Measurements from ENCODE around the gene SORCS3.

SORCS3 gene

DNA sequence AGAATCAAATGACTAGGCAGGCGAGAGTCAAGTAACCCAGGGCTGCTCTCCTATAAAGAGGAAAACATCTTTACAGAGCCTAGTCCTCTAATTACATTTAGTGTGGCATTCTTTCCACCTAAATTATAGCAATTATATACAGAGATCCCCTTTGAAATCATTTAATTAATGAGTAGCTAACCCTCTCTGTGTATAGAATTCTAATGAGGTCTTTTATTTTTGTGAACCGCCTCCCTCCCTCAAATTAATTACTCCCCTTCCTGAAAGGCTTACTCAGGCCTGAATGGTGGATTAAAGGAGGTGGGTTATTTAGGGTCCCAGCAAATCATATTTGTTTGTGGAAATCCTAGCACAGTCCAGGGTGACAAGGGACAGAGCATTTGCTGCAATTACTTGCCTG, 551.8 kb downstream of the SORCS3 start:
- FAIRE-seq = no peak

DNA sequence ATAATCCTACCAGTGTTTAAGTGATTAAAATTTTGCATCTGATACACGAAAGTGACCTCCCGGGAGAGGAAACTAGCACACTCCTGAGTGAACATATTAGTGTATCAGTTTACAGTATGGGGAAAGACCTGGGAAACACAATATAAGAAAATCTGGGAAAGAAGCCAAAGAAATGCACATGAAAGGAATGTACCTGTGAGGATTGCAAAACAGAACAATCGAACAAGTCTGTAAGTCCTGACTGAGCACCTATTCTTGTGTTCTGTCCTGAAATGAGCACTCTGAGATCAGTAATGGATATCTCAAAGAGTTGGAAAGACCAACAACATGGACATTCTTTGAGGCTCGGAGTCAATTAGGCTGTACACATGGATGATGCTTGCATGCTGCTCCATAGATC, 554.7 kb downstream of the SORCS3 start:
- FAIRE-seq = no peak

DNA sequence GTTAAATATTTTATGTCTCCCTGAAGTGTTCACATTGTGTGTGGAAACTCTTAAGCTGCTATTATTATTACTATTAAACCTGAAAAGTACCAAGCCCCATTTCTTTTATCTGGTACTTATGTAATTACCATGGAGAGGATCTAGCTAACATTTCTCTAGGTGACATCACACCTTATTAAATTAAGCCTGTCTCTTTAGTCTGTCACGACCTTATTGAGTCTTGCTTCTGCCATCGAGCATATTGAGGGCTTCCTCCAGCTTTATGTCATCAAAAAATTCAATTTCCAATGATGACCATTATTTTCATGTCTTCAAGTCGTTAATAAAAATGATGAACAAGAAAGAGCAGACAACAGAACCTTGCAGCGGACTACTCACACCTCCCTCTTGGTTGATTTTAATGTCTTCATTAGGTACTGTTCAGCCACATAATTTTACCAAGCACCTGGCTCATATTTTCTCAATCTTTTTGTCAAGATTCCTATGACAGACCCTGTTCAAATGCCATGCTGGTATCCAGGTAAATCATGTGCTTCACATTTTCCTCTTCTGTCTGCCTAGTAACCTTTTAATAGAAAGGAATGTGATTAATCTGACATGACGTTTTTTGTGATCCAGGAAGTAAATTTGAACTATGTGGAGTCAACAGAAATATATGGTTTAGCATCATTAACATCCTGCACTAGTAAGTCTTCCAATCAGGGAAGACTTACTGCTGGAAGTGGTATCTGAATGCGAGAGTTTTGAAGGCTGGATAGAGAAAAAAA, 556.7 kb downstream of the SORCS3 start:
- no peak for FAIRE-seq

DNA sequence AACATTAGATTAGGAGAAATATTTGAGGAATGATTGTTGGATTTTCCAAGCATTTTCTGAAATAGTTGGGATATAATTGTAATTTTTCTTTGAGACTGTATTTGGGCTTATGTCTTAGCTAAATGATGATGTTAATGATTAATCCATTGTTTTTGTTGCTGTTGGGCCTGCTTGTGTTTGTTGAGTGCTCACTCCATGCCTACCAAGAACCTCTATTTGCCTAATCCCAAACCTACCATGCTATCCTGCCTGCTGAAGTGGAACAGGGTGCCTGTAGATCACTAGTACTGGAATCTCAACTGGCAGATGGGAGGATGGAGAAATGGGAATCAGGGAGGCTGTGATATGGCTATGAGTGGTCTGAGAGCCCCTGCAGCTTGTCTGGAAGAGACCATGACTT, 565.5 kb downstream of the SORCS3 start:
- FAIRE-seq = no peak

DNA sequence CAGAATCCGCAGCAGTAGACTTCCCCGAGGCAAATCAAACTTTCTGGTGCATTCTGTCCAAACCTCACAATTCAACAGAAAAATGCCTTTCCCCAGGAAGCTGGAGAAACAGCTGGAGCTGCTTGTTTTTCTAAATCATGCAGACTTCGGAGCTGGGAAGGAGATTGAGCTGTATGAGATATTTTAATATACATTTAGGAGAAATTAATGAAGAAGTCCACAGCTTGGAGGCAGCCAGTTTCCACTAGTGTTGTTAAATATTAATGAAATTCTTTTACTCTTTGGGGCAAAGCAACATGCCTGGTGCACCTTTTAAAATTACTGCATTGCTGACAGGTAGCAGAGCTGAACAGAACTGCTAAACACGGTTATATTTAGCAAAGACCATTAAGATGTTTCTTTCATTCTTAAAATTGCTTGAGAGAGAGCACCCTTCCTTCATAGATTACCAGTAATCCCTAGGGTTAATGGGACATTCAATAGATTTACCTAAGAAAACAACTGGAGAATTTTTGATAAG, 566.4 kb downstream of the SORCS3 start:
- FAIRE-seq = no peak

DNA sequence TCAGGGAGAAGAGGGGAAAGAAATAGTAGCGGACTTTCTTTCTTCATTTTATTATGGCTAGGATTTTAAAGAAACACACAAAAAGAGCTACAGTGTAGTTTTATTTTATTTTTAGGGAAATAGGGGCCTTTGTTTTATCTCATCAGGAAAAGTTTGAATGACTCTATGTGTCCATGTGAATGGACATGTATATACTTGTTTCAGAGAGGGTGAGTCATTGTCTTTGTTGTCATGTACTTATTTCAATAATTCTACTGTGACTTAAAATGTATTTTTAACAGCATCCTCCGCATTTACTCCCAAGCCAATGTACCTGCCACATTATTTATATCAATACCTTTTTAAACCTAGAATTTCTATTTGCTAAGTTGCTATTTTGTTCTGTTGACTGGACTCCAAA, 569.5 kb downstream of the SORCS3 start:
- FAIRE-seq = no peak

DNA sequence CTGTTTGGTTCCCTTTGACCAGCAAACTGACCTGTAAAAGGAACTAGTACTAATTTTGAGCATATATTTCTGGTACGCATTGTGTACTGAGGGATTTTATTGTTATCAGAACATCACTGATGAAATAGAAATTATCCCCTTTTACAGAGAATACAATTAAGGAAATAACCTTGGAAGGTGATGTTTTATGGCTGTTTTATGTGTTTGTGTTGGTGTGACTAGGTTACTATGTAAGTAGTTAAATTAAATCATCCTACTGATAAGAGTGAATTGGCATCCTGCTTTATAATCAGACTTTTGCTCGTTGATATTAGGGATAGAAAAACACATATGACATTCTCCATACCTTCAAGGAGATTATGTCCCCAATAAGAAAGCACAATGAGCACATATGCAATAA, 596.6 kb downstream of the SORCS3 start:
- FAIRE-seq = no peak

DNA sequence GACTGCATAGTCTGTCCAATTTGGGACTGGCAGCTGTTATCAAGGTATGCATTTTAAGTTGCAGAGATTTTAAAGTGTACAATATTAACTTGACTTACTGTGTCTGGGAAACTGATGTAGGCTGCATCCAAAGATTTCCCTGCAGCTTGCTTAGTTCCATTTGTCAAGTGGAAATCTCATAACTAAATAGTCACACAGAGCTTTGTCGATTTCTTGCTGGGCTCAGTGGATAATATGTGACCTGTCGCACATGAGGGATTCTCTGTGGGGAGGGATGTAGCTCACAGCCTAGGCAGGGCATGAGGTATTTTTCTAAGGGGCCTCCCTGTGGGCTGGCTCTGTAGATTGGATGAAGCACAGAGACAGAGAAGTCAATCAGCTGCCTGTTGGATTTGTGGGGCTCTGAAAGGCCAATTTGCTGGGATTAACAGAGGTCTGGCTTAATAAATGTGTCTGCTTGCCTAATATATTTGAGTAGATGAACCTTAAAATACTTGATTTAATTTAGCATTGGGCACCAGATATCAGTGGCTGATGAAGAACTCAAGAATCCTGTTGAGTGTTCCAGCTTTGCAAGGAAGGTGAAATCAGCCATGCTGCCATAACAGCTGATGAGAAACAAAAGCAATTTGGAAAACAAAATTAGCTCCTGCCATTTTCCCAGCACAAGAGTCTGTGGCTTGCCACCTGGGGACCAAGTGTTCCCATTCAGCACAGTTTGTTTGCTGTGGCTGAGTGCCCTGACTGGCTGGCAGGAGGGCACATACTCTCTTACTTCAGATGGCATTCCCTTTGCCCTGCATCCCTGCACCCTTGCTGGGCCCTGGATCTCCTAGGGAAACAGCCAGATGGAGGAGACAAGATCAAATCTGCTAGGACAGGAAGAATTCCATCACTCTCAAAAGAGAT, 598.5 kb downstream of the SORCS3 start:
- no peak for FAIRE-seq

DNA sequence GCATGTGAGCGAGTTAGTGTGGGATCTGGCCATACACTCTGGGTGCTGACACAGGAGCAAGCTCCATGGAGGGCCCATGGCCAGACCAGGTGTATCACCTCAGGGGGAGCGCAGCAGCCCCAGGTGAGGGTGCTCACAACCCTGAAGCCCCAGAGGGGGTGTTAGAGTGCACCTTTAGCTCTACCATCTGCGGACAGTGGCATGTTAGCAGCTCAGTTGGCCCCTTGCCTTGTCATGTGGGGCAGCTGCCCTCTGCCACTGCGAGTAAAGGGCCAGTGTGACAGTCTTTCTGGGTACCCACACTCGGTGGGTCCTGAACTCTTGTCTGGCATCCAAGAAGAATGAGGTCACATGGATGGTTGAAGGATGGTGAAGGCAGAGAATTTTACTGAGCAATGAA, 600.2 kb downstream of the SORCS3 start:
- no peak for FAIRE-seq

DNA sequence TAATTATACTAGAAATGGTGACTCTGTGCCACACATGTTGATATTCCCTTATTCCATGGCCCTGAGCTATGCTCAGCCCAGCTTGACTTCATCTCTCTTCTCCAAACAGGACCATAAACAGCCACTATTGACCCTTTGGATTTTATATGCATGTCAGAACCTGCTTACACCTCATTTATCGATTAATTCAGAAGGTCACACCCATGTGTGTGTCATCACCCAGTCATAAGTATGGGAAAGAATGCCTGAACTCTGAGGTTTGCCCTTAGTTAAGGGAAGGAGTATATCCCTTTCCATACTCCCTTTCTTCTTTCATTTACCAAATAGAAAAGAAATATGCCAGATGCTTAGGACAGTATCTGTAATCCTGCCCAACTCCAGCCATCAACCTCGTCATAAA, 602.3 kb downstream of the SORCS3 start:
- FAIRE-seq = no peak

DNA sequence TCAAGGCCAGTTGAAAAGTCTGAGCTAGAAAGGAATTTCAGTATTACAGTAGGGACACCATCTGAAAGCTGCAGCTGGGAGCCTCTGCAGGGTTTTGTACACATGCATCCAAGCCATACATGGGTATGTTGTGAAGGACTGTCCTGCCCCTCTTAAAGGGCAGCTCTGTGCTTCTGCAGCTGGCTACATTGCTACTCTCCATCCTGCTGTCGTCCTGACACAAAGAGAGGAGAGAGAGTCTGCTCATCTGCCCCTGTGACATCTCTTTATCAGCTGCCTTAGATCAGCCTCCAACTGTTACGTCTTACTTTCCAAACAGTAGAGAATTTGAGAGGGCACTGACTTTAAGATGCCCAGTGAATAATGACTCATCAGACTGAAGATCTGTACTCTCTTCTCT, 602.7 kb downstream of the SORCS3 start:
- no peak for FAIRE-seq

DNA sequence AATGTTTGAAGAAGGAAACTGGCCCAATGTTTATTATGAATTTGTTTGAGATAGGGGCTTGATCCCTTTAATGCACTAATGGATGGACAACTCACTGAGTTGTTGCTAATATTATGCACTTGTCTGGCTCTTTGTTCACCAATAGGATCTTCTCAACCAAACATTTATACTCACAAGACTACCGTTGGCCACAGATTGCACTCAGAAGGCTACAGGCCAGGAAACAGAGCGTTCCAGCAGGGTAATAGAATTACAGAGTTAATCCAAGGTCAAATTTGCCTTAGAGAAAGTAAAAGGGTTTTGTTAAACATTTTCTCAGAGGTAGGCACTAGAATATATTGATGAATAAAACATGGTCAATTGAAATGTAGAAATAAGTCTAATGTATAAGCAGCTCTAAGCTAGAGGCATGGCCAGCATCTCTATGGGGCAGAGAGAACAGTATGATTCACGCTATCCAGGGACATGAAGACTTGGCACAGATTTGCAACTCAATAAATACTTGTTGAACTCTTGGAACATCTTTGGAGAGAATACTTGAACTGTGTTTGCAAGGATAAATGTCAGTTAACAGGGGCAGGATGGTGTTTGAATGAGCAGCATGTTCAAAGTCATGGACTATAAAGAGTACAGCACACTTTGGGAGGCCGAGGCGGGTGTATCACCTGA, 606.9 kb downstream of the SORCS3 start:
- FAIRE-seq = no peak

DNA sequence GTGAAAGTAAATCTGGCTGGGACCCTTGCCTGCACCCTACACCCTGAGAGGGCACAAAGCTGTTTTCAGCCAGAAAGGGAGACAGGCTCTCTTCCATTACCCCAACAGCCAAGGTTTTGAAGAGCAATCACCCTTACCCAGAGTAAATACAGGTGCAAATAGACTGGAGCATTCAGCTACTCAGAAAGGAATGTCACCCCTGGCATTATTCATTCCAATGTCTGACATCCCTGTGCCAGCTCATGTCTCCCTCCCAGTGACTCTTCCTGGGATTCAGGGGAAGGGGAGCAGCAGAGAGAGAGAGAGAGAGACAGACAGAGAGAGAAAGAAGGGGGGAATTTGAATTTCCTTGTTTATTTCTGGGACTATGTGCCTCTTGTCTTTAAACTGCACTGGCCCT, 611.8 kb downstream of the SORCS3 start:
- no peak for FAIRE-seq

DNA sequence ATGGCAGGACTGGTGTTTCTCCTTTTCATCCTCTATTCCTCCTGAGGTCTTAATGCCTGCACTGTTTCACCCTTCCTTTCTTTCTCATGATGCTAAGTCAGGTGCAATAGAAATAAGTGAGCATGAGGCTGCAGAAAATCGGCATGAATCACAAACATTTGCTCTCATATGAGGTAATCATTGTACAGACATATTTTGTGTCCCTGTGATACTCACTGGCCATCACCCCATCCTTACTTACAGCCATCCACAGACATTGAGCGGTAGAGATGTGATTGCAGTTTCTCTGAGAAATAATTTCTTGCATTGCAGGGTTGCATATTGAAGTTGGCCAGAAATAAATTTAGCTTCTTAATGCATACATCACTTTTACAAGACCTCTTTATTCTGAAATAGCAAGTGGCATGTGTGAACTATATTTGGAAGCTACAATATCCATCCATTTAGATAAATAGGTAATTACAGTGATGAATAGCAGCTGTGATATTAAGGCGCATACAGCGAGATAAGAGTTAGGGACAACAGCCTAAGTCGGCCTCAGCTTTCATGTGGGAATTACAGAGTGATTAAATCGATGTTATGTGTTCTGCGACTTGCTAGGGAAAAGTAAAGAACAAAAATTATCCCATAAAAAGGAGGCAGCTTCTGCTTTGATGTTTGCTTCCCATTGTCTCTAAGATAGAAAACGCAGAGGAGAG, 612.6 kb downstream of the SORCS3 start:
- FAIRE-seq = no peak

DNA sequence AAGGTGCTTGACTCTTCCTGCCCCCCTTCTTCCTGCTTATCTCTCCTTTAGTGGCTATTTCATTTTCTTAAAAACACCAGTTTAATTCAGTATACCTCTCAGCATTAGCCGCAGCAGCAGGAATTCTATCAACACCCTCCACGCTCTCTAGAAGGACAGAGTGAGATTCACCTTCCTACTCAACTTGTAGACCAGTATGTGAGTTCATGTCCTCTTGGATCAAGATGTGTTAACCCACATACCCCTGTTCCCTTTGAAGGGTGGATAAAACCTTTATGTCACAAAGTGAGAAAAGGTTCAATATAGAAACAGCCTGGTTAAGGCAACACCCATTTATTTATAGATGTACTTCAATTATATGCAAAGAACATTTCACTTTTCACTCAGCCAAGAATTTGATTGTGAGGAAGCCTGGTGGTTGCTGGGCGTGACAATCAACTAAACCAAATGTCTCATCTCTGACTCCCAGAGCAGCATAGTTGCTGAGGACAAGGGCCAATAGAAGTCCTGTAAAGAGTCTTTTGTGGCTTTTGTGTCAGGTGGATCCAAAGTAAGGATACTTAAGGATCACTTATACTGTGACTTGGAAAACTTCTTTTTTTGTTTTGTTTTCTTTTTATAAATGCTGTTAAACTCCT, 617.1 kb downstream of the SORCS3 start:
- no peak for FAIRE-seq

DNA sequence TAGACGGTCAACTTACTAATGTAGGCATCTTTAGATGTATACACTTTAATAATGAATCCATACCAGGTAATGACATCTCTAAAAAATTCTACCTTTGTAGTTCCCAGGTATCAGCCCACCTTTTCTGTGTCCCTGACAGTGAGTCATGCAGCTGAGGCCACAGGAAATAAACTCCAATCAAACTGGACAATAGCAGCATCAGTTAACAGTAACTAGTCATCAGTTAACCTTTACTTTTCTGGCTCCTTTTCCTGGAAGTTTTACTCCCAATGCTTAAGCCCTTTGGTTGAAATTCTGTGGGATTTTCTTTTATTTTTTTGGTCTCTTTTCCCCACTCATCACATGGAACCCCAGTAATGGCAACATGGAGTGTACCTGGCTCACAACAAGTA, 617.6 kb downstream of the SORCS3 start:
- no peak for FAIRE-seq

DNA sequence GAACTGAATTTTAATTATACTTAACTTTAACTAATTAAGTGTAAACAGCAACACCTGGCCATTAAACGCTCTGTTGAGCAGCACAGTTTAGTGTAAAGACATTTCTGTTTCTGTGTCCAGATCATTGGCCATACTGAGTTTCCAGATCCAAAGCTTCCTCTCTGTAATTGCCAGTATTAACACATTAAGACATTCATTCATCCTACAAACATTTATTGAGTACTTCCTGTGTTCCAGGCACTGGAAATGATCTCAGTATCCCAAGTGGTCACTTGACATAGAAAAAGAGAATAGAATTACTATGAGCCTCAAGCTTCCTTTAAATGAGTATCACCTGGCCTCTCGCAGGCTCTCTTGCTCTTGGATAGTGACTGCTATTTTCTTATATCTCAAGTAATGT, 618.1 kb downstream of the SORCS3 start:
- FAIRE-seq = no peak

DNA sequence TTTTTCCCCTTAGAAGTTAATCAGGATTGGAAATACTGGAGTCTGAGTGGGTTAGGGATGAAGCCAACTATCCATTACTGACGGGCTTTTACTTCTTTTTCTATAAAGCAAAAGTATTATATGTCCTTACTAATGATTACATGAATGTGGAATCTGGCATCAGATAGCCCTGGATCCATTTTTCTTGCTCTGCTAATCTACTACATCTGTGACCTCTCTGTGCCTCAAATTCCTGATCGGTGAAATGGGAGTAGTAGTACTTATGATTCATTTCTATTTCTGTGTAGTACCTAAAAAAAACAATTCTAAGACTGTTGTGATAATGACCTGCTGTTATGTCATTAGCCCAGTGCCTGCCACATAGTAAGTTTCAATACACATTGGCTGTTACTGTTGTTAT, 621.6 kb downstream of the SORCS3 start:
- no peak for FAIRE-seq

DNA sequence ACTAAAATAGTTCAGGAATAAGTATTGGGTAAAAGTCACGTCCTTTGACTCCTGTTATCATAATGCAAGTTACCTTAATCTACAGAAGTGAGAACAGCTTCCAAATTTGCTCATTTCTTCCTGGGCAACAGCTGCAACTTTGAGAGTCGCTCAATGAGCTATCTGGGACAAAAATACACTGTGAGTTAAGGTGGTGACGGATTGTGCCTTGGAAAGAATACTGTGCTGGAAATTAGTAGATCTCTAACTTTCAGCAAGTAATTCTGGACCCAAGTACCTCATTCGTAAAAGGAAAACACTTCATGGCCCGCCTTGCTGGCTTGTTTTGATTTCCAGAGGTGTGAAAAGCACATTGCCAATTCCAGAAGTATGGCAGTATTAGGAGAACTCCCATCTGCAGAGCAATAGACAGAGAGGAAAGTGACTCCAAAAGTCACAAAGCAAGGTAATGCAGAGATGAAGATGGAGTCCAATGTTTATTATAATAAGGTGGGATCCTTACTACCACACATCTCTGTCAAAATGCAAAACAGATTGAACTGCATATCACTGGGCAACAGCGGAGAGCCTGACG, 626.0 kb downstream of the SORCS3 start:
- no peak for FAIRE-seq

DNA sequence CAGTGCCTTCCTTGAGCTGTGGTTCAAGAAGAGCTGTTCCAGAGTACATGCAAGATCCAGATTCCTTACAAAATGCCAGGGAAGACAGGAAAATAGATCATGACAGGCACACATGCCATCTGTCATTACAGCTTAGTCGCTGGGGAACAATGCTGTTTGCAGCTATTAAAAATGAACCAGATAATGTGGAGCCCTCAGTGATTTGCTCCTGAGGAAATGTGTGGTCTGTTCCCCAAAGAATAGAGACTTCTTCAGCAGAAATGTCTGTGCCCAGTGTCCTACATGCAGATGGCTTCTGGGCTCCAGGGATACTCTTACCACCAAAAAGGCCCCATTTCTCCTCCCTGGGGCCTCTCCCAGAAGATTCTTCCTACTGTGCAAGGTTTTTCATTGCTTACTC, 627.9 kb downstream of the SORCS3 start:
- no peak for FAIRE-seq

DNA sequence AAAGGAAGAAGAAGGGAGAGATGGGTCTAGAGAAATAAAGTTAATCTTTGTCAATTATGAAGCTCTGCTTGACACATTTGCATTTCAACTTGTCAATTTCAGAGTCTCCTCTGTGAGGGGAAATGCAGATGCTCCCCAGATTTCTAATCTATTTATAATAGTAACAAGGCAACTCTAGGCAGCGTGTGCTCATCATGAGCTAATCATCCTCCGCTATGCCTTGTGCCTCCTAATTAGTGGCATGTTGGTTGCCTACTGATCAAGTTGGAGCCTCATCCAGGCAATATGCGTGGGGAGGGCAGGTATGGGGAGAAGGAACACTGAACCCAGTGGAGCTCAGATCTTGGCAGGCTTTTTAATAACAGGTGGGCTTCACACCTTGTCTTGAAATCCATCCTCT, 628.6 kb downstream of the SORCS3 start:
- no peak for FAIRE-seq

DNA sequence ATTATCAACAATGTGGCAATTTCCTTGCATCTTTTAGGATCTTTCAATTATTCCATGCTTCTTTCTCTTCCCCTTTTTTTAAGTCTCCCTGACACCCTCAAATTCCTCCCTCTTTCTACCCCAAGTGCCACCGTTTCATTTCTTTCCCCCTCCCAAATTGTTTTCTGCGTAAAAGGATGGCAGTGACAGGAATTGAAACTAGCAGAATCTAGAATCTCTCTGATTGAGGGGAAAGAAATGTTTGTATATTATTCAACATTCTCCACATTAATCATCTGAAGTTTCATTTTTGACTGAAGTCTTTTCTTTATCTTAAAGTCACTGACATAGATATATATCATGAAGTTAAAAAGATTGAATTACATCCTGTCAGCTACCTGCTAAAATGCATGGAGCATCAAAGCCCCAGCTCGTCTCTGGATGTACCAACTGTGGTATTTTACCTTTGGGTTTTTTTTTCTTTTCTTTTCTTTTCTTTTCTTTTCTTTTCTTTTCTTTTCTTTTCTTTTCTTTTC, 633.5 kb downstream of the SORCS3 start:
- no peak for FAIRE-seq
